Duodenal mucosa (tissue), 2 donors: ENCODE data around the gene SLC24A3.

ENCODE experiments used
- H3K27ac ChIP-seq: one replicate; pipeline ENCODE4 v1.7.0; 2013; ENCODE audit warnings: low read depth, low read length
- H3K27me3 ChIP-seq, 2 donors: one replicate each; pipeline ENCODE4 v1.7.0; 2013; ENCODE audit warnings: low read length in 2 of 2, control low read depth in 1 of 2; ENCODE audit not compliant: insufficient read depth in 2 of 2, control insufficient read depth in 1 of 2
- H3K36me3 ChIP-seq, 2 donors: one replicate each; pipeline ENCODE4 v1.7.0; 2013; ENCODE audit warnings: low read length in 2 of 2, control low read depth in 1 of 2; ENCODE audit not compliant: insufficient read depth in 2 of 2, control insufficient read depth in 1 of 2
- H3K4me1 ChIP-seq, 2 donors: one replicate each; pipeline ENCODE4 v1.7.0; 2013; ENCODE audit warnings: low read length in 2 of 2, control low read depth in 1 of 2; ENCODE audit not compliant: insufficient read depth in 2 of 2, control insufficient read depth in 1 of 2
- H3K4me3 ChIP-seq, 2 donors: one replicate each; pipeline ENCODE4 v1.7.0; 2013; ENCODE audit warnings: low read length in 2 of 2, low read depth in 1 of 2
- H3K9ac ChIP-seq, 2 donors: one replicate each; pipeline ENCODE4 v1.7.0; 2013; ENCODE audit warnings: low read length in 2 of 2, low read depth in 1 of 2
- H3K9me3 ChIP-seq, 2 donors: one replicate each; pipeline ENCODE4 v1.7.0; 2013; ENCODE audit warnings: low read length in 2 of 2, control low read depth in 1 of 2; ENCODE audit not compliant: control insufficient read depth in 1 of 2

SLC24A3 gene

DNA sequence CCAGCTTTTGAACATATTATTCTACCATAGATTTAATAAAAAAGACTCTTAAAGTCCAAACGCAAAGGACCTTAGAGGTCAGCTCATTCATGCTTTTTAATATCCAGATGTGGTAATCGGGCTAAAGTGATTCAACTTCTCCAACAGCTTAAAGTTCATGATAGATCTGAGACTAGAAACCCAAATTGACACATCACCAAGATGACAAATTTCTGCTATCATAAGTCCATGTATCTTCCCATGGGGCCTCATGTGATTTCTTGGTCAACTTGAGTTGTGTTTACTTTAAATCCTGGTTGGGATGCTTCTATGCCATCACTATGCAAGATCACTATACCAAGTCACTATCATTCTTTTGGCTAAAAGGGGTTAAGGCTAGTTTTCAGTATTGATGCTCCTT lies 56.0 kb downstream of the SLC24A3 start:
- Histone ChIP-seq H3K9ac (no peak overlapping the region), H3K36me3 (no peaks in the 10 kb centered on the region), H3K9me3 (no peaks in the 10 kb centered on the region), H3K4me1 (peaks cover 0 to 4% of the 10 kb centered on the region in 2 donors), H3K27me3 (no peaks in the 10 kb centered on the region), H3K4me3 (no peak overlapping the region), H3K27ac (no peak overlapping the region)

DNA sequence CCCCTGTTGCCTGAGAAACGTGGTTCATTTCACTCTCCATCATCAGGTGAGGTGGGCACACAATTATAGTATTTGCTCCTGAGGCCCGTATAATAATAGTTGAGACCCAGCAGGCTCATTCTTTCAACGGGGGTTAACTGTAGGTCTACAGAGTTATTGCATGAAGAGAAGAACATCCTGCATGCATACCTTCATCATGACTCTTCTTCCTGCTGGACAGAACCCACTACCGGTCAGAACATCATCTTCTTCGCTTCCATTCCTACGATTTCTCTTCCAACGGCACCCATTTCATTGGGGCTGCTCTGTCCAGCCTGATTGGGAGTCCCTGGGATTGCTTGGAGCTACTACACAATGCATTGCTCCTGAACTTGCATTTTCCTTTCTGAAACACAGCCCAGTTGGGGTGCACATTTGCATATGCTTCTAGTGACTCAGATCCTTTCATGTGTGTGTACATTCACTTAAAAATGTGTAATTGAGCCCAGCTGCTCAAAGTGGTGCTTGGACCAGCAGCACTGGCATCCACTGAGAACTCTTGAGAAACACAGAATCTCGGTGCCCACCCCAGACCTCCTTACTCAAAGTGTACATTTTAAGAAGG lies 57.4 kb downstream of the SLC24A3 start:
- Histone ChIP-seq H3K4me1 (peaks cover 4 to 9% of the 10 kb centered on the region in 2 donors), H3K9ac (no peak overlapping the region), H3K4me3 (no peak overlapping the region), H3K36me3 (no peaks in the 10 kb centered on the region), H3K27me3 (no peaks in the 10 kb centered on the region), H3K9me3 (no peaks in the 10 kb centered on the region), H3K27ac (no peak overlapping the region)

DNA sequence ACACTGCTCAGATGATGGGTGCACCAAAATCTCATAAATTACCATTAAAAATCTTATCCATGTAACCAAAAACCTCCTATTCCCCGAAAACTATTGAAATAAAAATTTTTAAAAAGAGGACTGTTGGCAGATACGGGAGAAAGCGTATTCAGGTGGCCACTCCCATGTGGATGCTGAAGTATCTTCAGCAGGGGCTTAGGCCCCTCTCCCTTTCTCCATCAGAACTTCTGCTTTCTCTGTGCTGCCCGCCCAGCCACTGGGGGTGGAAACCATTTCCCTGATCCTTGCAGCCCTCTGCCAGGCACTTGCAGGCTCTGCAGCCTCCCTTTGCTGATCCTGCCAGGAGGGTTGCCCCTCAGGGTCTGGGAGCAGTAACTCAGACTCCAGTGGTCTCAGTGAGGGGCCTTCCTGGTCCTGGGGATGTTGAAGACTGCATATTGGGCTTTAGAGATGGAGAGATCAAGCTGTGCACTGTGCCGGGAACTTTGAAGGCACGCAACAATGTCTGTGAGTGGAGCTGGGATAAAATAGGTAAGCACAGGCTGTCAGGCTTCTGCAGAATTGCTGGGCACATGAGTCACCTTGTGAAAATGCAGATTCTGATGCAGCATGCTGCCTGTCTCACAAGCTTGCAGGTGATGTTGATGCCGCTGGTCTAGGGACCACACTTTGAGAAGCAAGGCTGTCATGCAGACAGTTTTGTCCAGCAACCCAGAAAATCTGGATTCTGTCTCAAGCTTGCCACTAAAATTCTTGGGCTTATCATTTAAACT lies 59.6 kb downstream of the SLC24A3 start:
- Histone ChIP-seq H3K36me3 (no peaks in the 10 kb centered on the region), H3K9me3 (no peaks in the 10 kb centered on the region), H3K4me3 (no peak overlapping the region), H3K4me1 (peaks cover 21 to 23% of the 10 kb centered on the region in 2 donors), H3K27ac (no peak overlapping the region), H3K9ac (no peak overlapping the region), H3K27me3 (no peaks in the 10 kb centered on the region)

DNA sequence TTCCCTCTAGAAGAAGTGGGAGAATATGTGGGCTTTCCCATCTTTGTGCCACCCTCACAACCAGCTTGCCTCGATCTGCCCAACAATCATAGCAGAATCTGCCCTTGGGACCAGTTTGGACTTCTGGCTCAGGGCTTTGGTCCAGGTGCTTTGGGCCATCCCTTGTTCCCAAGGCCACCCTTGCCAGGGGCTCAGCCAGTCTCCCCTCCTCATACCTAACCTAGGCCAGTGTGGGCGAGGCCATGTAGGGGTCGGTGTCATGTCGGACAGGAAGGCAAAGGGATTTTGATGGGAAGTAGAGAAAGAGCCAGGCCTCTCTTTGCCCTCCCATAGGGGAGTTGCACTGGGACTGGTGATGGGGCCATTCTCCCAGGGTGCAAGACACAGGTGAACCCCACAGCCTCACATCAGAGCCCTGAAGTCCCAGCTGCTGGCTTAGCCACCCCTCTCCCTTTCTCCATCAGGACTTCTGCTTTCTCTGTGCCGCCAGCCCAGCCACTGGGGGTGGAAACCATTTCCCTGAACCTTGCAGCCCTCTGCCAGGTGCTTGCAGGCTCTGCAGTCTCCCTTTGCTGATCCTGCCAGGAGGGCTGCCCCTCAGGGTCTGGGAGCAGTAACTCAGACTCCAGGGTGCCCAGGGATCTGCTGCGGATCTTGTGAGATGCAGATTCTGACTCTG lies 60.7 kb downstream of the SLC24A3 start:
- H3K4me3 ChIP-seq = no peak overlapping the region
- no peaks in the 10 kb centered on the region for H3K36me3 ChIP-seq
- no peaks in the 10 kb centered on the region for H3K27me3 ChIP-seq
- H3K27ac ChIP-seq = no peak overlapping the region
- no peak overlapping the region for H3K9ac ChIP-seq
- no peaks in the 10 kb centered on the region for H3K9me3 ChIP-seq
- H3K4me1 ChIP-seq = peaks cover 21 to 23% of the 10 kb centered on the region in 2 donors

DNA sequence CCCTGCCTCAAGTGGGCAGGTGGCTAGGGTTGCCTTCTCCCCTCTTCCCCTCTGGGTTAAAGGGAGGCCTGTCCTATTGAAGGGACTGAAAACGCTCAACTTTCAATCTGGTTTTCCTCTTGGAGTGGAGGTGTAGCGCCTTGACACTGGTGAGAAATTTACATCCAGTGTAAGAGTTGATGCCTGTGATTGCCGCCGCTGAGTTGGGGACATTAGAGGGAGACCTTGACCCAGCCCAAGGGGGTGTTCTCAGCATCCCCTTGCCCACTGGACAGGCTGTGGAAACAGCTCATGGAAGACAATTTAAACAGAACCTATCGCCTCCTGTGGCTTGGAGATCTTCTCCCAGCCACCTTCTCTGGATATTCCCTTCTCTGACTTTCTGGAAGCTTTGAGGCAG lies 61.6 kb downstream of the SLC24A3 start:
- Histone ChIP-seq H3K9ac (no peak overlapping the region), H3K27ac (no peak overlapping the region), H3K4me1 (peaks cover 21 to 23% of the 10 kb centered on the region in 2 donors), H3K36me3 (no peaks in the 10 kb centered on the region), H3K4me3 (no peak overlapping the region), H3K27me3 (no peaks in the 10 kb centered on the region), H3K9me3 (no peaks in the 10 kb centered on the region)

DNA sequence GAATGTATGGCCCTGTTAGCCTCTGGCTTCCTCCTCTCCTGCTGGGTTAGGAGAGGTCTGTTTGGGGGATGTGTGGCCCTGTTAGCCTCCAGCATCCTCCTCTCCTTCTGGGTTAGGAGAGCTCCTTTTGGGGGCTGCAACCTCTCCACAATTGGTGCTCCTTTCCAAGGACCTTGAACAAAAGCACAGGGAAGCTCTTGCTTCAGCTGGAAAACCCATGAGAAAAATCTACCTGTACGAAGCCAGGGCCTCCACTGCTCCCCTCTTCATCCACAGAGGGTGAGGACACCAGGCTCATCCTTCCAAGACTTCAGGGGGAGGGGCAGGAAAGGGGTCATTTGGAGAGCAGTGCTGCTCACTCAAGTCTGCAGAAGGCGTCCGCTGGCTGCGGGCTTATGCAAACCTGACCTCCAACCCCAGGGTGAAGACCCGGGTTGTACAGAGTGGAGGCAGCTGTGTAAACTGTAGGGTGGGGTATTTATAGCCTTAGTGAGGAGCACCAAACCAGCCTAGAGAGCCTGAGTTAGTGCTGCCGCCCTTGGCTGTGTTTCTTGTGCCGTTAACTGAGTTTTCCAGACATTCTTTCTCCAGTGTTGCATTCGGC lies 62.1 kb downstream of the SLC24A3 start:
- Histone ChIP-seq H3K9me3 (no peaks in the 10 kb centered on the region), H3K9ac (no peak overlapping the region), H3K36me3 (no peaks in the 10 kb centered on the region), H3K4me3 (peak overlapping the region; percentile 29 to 32), H3K27me3 (no peaks in the 10 kb centered on the region), H3K4me1 (peaks cover 21 to 23% of the 10 kb centered on the region in 2 donors), H3K27ac (no peak overlapping the region)

DNA sequence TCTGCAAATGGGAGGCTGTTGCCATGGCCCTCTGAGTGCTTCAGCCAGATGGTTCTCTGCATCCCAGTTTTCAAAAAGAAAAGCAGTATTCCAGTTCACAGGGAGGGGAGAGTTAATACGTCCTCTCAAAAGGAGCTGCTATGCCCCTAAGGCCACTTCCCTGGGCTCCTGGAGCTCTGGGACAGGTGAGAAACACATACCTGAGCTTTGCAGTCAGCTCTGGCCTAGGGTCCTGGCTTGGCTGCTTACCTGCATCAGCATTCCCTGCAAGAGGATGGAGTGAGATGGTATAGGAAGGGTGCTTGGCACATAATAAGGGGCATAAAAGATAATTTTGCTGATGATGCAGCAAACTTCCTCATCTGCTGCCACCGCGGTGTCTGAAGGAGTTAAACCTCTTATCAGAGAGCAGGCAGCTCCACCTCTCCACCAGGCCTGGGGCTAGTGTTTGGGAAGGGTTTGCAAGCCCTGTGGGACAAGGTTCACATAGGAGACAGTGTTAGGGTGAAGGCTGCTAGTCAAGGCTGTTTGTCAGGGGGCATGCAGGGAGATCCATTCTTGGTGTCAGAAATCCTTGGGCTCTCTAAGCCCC lies 62.7 kb downstream of the SLC24A3 start:
- no peaks in the 10 kb centered on the region for H3K36me3 ChIP-seq
- H3K27ac ChIP-seq = no peak overlapping the region
- no peaks in the 10 kb centered on the region for H3K9me3 ChIP-seq
- no peaks in the 10 kb centered on the region for H3K27me3 ChIP-seq
- peaks cover 19 to 21% of the 10 kb centered on the region in 2 donors for H3K4me1 ChIP-seq
- H3K9ac ChIP-seq = no peak overlapping the region
- H3K4me3 ChIP-seq = peak overlapping the region; percentile 29 to 32

DNA sequence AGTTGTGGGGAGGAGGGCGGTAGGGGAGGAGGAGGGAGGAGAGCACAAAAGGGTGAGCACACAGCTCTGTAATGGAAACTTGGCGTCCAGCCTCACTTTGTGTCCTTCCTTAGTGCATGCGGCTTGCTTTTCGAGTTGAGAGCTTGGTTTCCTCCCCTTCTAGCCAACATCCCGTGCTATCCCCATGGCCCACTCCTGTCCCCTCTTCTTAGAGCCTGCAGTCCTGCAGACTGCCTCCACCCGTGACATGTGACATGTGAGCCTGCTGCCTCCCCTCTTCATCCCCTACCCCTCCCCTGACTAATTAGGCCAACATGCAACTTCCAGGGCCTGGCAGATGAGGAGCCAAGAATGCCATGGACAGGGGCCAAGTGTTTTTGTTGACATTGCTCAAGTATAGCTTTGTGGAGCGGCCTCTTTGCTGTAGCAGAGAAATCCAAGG lies 63.2 kb downstream of the SLC24A3 start:
- no peaks in the 10 kb centered on the region for H3K27me3 ChIP-seq
- no peaks in the 10 kb centered on the region for H3K36me3 ChIP-seq
- no peak overlapping the region for H3K27ac ChIP-seq
- H3K4me1 ChIP-seq = peaks cover 19 to 21% of the 10 kb centered on the region in 2 donors
- no peak overlapping the region for H3K9ac ChIP-seq
- H3K4me3 ChIP-seq = peak overlapping the region; percentile 29 to 32
- no peaks in the 10 kb centered on the region for H3K9me3 ChIP-seq

DNA sequence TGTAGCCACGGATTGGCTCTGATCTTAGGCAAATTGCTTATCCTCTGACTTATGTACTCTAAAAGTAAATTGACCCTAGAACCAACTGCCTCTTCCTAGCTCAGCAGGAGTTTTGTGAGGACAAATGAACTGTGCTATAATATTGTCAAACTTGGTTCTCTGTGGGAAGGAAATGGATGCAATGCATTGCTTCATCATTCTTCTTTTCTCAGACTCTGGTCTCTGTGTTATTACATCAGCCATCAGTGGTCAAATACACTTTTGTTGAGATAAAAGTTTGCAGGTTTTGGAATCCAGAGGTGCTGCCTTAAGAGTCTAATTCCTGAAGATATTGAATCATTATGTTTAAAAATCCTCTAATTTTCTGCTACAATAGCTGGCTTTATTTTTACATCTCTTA lies 64.9 kb downstream of the SLC24A3 start:
- Histone ChIP-seq H3K27me3 (no peaks in the 10 kb centered on the region), H3K4me1 (peaks cover 19 to 21% of the 10 kb centered on the region in 2 donors), H3K9ac (no peak overlapping the region), H3K27ac (no peak overlapping the region), H3K36me3 (no peaks in the 10 kb centered on the region), H3K9me3 (no peaks in the 10 kb centered on the region), H3K4me3 (no peak overlapping the region)
